ENCODE measurements around the gene KDM1B.
A peak's percentile ranks its signal among the peaks of the same experiment; 100 is the strongest.

Gene KDM1B

GRCh38 chr6:18234564-18234963 is 79.3 kb downstream of the KDM1B start:
- H3K9me3 ChIP-seq (ENCODE audit: control insufficient read depth, insufficient read depth, low read depth, low read length): no peaks in the 10 kb centered on the region; the same call in 1 of the 2 replicates
- H3K27ac ChIP-seq (ENCODE audit: extremely low read depth, low read depth, low read length): no peak overlapping the region
- H3K4me1 ChIP-seq (ENCODE audit: control insufficient read depth, insufficient read depth, low read length): no peaks in the 10 kb centered on the region
- H3K36me3 ChIP-seq (ENCODE audit: control insufficient read depth in 2 of 2, insufficient read depth in 1 of 2, low read length in 2 of 2): peaks cover 53 to 66% of the 10 kb centered on the region in 2 experiments
- no peak for TF ChIP-seq ZNF24 (tag by site-specific recombination; IDR thresholded peaks at IDR 0.05)
- TF ChIP-seq PRDM1 (tag by site-specific recombination; IDR thresholded peaks at IDR 0.05): peak; percentile 89
- CTCF ChIA-PET: no interaction called here
- H3K4me3 ChIP-seq (ENCODE audit: low read depth, low read length): no peak overlapping the region
- POLR2A ChIA-PET: no interaction called here

GRCh38 chr6:18235524-18235923 is 80.3 kb downstream of the KDM1B start:
- CTCF ChIA-PET: no interaction called here
- peaks cover 53 to 66% of the 10 kb centered on the region in 2 experiments for H3K36me3 ChIP-seq (ENCODE audit: control insufficient read depth in 2 of 2, insufficient read depth in 1 of 2, low read length in 2 of 2)
- no peaks in the 10 kb centered on the region for H3K4me1 ChIP-seq (ENCODE audit: control insufficient read depth, insufficient read depth, low read length)
- POLR2A ChIA-PET: no interaction called here
- no peak overlapping the region for H3K4me3 ChIP-seq (ENCODE audit: low read depth, low read length)
- H3K27ac ChIP-seq (ENCODE audit: extremely low read depth, low read depth, low read length): no peak overlapping the region
- no peaks in the 10 kb centered on the region; the same call in 1 of the 2 replicates for H3K9me3 ChIP-seq (ENCODE audit: control insufficient read depth, insufficient read depth, low read depth, low read length)
- no peak for TF ChIP-seq ZNF280D (tag by site-specific recombination; IDR thresholded peaks at IDR 0.05)
- 0 out of 2 replicates have a peak, but pooled peaks have one; percentile 26 for TF ChIP-seq ZNF121 (tag by site-specific recombination; IDR thresholded peaks at IDR 0.05)

DNA sequence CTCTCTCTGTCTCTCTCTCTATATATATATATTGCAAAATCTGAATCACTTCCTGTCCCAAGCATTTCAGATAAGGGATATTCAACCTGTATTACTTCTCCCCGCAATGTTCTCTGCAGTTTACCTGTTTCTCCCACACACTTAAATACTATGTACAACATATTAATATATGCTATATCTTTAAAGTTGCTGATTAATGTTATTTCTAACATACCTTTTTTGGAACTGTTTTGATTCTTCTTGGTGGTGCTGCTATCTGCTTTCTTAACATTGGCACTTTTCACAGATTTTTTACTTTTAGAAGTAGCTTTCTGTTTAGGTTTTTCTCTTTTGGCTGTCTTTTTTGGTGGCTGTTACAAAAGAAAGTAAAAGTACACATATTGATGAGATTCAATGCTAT is 81.9 kb downstream of the KDM1B start:
- Histone ChIP-seq H3K9me3 (ENCODE audit: control insufficient read depth, insufficient read depth, low read depth, low read length) (no peaks in the 10 kb centered on the region; the same call in 1 of the 2 replicates), H3K36me3 (ENCODE audit: control insufficient read depth in 2 of 2, insufficient read depth in 1 of 2, low read length in 2 of 2) (peaks cover 49 to 75% of the 10 kb centered on the region in 2 experiments), H3K4me1 (ENCODE audit: control insufficient read depth, insufficient read depth, low read length) (no peaks in the 10 kb centered on the region), H3K4me3 (ENCODE audit: low read depth, low read length) (no peak overlapping the region), H3K27ac (ENCODE audit: extremely low read depth, low read depth, low read length) (no peak overlapping the region)
- ChIA-PET CTCF (no interaction called here), POLR2A (no interaction called here)
- TF ChIP-seq ZNF76 (tag by site-specific recombination; IDR thresholded peaks at IDR 0.05; ENCODE audit: borderline replicate concordance, low read depth) (no peak), GLI4 (tag by site-specific recombination; IDR thresholded peaks at IDR 0.05) (no peak), ZNF449 (tag by site-specific recombination; IDR thresholded peaks at IDR 0.05) (no peak), ZSCAN30 (tag by site-specific recombination; IDR thresholded peaks at IDR 0.05) (no peak), IKZF3 (tag by site-specific recombination; IDR thresholded peaks at IDR 0.05) (no peak), SP2 (tag by site-specific recombination; IDR thresholded peaks at IDR 0.05) (no peak), REST (tag by site-specific recombination; IDR thresholded peaks at IDR 0.05) (no peak)
